Epidermal melanocyte (primary cell): Measurements from ENCODE around the gene KRT34.
A peak's percentile ranks its signal among the peaks of the same experiment; 100 is the strongest.

Experiments
- DNase-seq: peaks from one replicate; pipeline ENCODE4 v3.0.0; 2011; ENCODE audit warnings: low spot score; ENCODE audit not compliant: insufficient read length

Gene KRT34

GRCh38 chr17:41333836-41334235, 48.3 kb downstream of the KRT34 start:
- no peak for DNase-seq

DNA sequence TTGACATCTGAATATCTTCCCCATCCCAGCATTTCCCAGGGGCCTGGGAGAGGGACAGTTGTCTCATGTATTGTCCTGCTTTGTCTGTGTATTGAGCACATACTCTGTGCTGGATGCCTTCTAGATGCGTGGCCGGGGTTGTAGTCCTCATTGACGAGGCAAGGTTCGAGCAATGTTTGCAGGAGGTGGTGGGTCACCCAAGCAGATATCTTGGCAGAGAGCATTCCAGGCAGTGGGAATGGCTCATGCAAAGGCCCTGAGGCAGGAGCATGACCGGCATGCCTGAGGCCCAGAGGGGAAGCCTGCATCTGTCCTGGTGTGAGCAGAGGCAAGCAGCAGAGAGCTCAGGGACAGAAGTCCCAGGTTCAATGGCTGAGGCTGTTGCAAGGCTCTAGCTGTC, 49.0 kb downstream of the KRT34 start:
- DNase-seq = no peak

GRCh38 chr17:41332239-41332638, 49.9 kb downstream of the KRT34 start:
- DNase-seq = no peak

GRCh38 chr17:41331606-41332005, 50.5 kb downstream of the KRT34 start:
- DNase-seq = no peak

GRCh38 chr17:41329279-41329948, 52.7 kb downstream of the KRT34 start:
- DNase-seq = peak; percentile 40

DNA sequence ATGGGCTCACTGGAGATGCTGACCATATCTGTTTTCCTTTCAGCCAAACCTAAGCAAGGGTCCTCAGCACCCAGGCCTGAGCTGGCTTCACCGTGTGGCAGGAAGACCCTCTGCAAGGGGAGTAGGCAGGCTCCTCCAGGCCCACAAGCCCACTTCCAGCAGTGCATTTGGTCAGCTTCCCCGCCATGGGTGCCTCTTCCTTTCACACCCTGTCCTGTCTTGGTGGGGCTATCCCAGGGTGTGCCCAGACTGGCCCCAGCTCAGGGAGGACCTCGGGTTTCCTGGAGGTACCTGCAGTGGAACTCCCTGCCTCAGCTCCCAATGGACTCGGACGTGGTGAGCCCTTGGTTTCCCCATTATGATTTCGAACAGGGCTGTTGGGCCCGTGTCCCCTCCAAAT, 53.9 kb downstream of the KRT34 start:
- DNase-seq = no peak
